Prostate gland (tissue), 2 donors: ENCODE measurements around the gene DHDH. TPM values are rescaled to one million over a fixed set of nuclear protein-coding genes. Genes with fewer than 3 reads are reported as not detected.
A peak's percentile ranks its signal among the peaks of the same experiment; 100 is the strongest.
"Not testable (repeated sequence)": the region's sequence is repeated elsewhere in the genome, so short reads cannot be mapped to it uniquely, and the experiment has no call there.

Experiments
- DNase-seq: peaks from one replicate; pipeline ENCODE4 v3.0.0-alpha.2; 2019; ENCODE audit warnings: low spot score
- H3K27ac ChIP-seq, 2 donors: fragments of 200-600 bp; sonication (generic); 2 replicates each; pipeline ENCODE4 v1.5.1; 2017 to 2019
- H3K27me3 ChIP-seq: fragments of 200-600 bp; sonication (generic); replicated peaks from 2 replicates; pipeline ENCODE4 v1.5.1; 2019; ENCODE audit not compliant: insufficient read depth
- H3K36me3 ChIP-seq, 2 donors: fragments of 200-600 bp; sonication (generic); 1 replicate in 1 of 2; 2 replicates in 1 of 2; pipeline versions ENCODE4 v1.5.1 to v1.8.1; 2017 to 2019
- H3K4me1 ChIP-seq: fragments of 200-600 bp; sonication (generic); replicated peaks from 2 replicates; pipeline ENCODE4 v1.5.1; 2019
- H3K4me3 ChIP-seq, 2 donors: fragments of 200-600 bp; sonication (generic); 2 replicates each; pipeline ENCODE4 v1.5.1; 2017 to 2019
- H3K9me3 ChIP-seq: fragments of 200-600 bp; sonication (generic); 2 replicates; pipeline ENCODE4 v1.5.1; 2017
- POLR2A ChIP-seq: fragments of 450-650 bp; IDR thresholded peaks from one replicate; pipeline ENCODE4 v1.6.1; 2016; ENCODE audit warnings: antibody characterized with exemption, mild to moderate bottlenecking
- POLR2AphosphoS5 ChIP-seq: sonication (generic); formaldehyde crosslinking; IDR thresholded peaks from one replicate; pipeline ENCODE4 v1.6.1; 2017; ENCODE audit warnings: antibody characterized with exemption
- WGBS: methylation state at CpG from one replicate; pipeline ENCODE4 v1.1.5; 2018; 5-methylcytosine and 5-hydroxymethylcytosine counted together
- intact Hi-C: fragments of 100-400 bp; cut with DNase I; formaldehyde crosslinking; loops from one replicate; pipeline ENCODE4 v1.14.2; 2022
- total RNA-seq, 2 donors: library from RNA; depleted of rRNA; stranded (reverse); fragments of >200 nt; gene quantifications; one replicate each; pipeline ENCODE4 v1.1.0, GENCODE V29; 2016
- TF ChIP-seq, protein P1 (sequence below), 4 experiments: fragments of 200-600 bp in 2 of 4; fragments of 450-650 bp in 2 of 4; sonication (generic) in 2 of 4; IDR thresholded peaks; 1 replicate in 3 of 4; 2 replicates in 1 of 4; pipeline ENCODE4 v1.5.1; 2016 to 2019; ENCODE audit warnings: antibody characterized with exemption in 4 of 4, mild to moderate bottlenecking in 2 of 4, moderate library complexity in 2 of 4

The DHDH gene
- total RNA-seq, 2 donors from 2014 or later, result 4.6 to 12.6 TPM

DNA sequence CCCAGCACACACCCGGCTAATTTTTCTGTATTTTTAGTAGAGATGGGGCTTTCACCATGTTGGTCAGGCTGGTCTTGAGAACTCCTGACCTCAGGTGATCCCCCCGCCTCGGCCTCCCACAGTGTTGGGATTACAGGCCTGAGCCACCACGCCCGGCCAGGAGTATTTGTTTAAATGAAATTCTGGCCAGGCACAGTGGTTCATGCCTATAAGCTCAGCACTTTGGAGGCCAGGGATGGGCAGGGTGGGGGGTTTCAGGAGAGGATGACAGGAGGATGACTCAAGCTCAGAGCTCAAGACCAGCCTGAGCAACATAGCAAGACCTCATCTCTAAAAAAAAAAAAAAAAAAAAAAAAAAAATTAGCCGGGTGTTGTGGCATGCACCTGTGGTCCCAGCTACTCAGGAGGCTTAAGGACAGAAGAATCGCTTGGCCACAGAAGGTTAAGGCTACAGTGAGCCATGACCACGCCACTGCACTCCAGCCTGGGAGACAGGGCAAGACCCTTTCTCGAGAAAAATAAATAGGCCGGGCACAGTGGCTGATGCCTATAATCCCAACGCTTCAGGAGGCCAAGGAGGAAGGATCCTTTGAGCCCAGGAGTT, 8.2 kb upstream of the DHDH start:
- no peaks in the 10 kb centered on the region for H3K9me3 ChIP-seq
- 86% methylated on average over 11 of the region's 11 CpGs for WGBS
- DNase-seq, result no peak
- TF ChIP-seq POLR2A, result no peak
- TF ChIP-seq, protein P1, sequence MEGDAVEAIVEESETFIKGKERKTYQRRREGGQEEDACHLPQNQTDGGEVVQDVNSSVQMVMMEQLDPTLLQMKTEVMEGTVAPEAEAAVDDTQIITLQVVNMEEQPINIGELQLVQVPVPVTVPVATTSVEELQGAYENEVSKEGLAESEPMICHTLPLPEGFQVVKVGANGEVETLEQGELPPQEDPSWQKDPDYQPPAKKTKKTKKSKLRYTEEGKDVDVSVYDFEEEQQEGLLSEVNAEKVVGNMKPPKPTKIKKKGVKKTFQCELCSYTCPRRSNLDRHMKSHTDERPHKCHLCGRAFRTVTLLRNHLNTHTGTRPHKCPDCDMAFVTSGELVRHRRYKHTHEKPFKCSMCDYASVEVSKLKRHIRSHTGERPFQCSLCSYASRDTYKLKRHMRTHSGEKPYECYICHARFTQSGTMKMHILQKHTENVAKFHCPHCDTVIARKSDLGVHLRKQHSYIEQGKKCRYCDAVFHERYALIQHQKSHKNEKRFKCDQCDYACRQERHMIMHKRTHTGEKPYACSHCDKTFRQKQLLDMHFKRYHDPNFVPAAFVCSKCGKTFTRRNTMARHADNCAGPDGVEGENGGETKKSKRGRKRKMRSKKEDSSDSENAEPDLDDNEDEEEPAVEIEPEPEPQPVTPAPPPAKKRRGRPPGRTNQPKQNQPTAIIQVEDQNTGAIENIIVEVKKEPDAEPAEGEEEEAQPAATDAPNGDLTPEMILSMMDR (IDR thresholded peaks at IDR 0.05), result no peak
- no peak for TF ChIP-seq POLR2AphosphoS5
- intact Hi-C loops, result no loop called here
- H3K4me1 ChIP-seq, result no peaks in the 10 kb centered on the region
- no peaks in the 10 kb centered on the region for H3K36me3 ChIP-seq
- H3K27me3 ChIP-seq, result no peaks in the 10 kb centered on the region
- no peak overlapping the region for H3K27ac ChIP-seq
- no peak overlapping the region for H3K4me3 ChIP-seq

DNA sequence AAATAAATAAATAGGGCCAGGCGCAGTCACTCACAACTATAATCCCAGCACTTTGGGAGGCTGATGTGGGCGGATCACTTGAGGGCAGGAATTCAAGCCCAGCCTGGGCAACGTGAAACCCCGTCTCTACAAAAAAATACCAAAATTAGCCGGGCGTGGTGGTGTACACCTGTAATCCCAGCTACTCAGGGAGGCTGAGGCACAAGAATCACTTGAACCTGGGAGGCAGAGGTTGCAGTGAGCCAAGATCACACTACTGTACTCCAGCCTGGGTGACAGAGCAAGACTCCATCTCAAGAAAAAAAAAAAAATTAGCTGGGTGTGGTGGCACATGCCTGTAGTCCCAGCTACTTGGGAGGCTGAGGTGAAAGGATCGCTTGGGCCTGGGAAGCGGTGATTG, 7.6 kb upstream of the DHDH start:
- H3K4me3 ChIP-seq, H3K9me3 ChIP-seq, DNase-seq, H3K27me3 ChIP-seq, H3K4me1 ChIP-seq, H3K36me3 ChIP-seq, intact Hi-C loops: not testable (repeated sequence)
- WGBS, result 85% methylated on average over 8 of the region's 8 CpGs
- H3K27ac ChIP-seq, result peak overlapping the region in 1 of 2 donors; percentile 73

DNA sequence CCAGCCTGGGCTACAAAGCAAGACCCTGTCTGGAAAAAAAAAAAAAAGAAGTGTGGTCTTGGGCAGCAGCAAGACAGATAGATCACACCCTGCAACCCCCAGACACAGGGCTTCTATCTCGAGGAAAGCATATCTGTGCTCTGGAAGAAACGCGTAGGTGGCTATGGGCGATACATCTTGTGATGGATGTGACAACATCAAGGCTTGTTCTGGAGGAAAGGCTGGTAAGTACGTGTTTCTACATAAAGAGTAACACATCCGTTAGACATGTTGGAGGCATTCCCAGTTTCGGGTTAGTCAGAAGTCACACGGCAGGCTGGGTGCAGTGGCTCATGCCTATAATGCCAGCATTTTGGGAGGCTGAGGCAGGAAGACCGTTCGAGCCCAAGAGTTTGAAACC, 6.6 kb upstream of the DHDH start:
- 9% methylated on average over 10 of the region's 10 CpGs for WGBS
- no peaks in the 10 kb centered on the region for H3K9me3 ChIP-seq
- no peak overlapping the region for H3K4me3 ChIP-seq
- intact Hi-C loops, result no loop called here
- H3K36me3 ChIP-seq, result no peaks in the 10 kb centered on the region
- DNase-seq, result peak; percentile 90
- H3K27me3 ChIP-seq, result no peaks in the 10 kb centered on the region
- TF ChIP-seq POLR2AphosphoS5, result peak; percentile 94
- TF ChIP-seq, protein P1 (IDR thresholded peaks at IDR 0.05), result no peak
- peak; percentile 18 for TF ChIP-seq POLR2A
- H3K4me1 ChIP-seq, result no peaks in the 10 kb centered on the region
- H3K27ac ChIP-seq, result peak overlapping the region; percentile 65 to 73

DNA sequence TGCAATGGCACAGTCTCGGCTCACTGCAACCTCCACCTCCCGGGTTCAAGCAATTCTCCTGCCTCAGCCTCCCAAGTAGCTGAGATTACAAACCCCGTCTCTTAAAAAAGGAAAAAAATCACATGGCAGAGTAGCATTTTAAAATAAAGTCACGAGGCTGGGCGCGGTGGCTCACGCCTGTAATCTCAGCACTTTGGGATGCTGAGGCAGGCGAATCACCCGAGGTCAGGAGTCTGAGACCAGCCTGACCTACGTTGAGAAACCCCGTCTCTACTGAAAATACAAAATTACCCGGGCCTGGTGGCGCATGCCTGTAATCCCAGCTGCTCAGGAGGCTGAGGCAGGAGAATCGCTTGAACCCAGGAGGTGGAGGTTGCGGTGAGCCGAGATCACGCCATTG, 5.8 kb upstream of the DHDH start:
- peak overlapping the region; percentile 65 to 73 for H3K27ac ChIP-seq
- intact Hi-C loops, H3K4me3 ChIP-seq, H3K9me3 ChIP-seq, H3K27me3 ChIP-seq, H3K4me1 ChIP-seq, DNase-seq, H3K36me3 ChIP-seq: not testable (repeated sequence)
- WGBS, result 90% methylated on average over 17 of the region's 17 CpGs

DNA sequence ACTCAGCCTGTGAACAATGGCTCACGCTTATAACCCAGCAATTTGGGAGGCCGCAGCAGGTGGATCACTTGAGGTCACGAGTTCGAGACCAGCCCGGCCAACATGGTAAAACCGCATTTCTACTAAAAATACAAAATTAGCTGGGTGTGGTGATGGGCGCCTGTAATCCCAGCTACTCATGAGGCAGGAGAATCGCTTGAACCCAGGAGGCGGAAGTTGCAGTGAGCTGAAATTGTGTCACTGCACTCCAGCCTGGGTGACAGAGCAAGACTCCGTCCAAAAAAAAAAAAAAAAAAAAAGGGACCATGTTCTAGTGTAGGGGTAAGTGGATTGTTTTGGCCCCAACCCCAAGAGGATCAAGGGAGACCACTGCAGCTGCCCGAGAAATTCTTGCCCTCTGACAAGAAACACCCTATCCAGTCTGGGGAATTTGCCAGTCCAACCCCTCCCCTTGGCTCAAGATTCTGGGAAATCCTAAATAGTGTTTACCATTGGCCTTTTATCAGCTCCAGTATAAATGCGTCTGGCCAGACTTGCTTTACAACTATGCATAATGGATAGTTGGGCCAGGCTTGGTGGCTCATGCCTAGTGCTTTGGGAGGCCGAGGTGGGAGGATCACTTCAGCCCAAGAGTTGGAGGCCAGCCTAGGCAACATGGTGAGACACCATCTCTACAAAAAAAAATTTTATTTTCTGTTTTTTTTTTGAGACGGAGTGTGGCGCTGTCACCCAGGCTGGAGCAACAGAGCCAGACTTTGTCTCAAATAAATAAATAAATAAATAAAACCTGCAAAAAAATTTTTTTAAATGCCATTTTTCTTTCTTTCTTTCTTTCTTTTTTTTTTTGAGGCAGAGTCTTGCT, 5.1 kb upstream of the DHDH start:
- peak overlapping the region; percentile 65 to 73 for H3K27ac ChIP-seq
- 56% methylated on average over 15 of the region's 15 CpGs for WGBS

More for the DNA sequence above, 5.1 kb upstream of the DHDH start:
- H3K9me3 ChIP-seq, result no peaks in the 10 kb centered on the region
- H3K4me3 ChIP-seq, result no peak overlapping the region
- H3K36me3 ChIP-seq, result no peaks in the 10 kb centered on the region
- H3K27me3 ChIP-seq, result no peaks in the 10 kb centered on the region
- DNase-seq, result peak; percentile 86
- TF ChIP-seq, protein P1 (IDR thresholded peaks at IDR 0.05), result no peak
- peak; percentile 96 for TF ChIP-seq POLR2AphosphoS5
- TF ChIP-seq POLR2A, result no peak
- no peaks in the 10 kb centered on the region for H3K4me1 ChIP-seq
- intact Hi-C loops, result no loop called here
